Measurements from ENCODE around the gene SEC24C. TPM values are rescaled to one million over a fixed set of nuclear protein-coding genes. Genes with fewer than 3 reads are reported as not detected.
"Not testable (repeated sequence)": the region's sequence is repeated elsewhere in the genome, so short reads cannot be mapped to it uniquely, and the experiment has no call there.

The SEC24C gene
- total RNA-seq, 2 experiments from 2014 or later = 74.6 to 74.9 TPM

DNA sequence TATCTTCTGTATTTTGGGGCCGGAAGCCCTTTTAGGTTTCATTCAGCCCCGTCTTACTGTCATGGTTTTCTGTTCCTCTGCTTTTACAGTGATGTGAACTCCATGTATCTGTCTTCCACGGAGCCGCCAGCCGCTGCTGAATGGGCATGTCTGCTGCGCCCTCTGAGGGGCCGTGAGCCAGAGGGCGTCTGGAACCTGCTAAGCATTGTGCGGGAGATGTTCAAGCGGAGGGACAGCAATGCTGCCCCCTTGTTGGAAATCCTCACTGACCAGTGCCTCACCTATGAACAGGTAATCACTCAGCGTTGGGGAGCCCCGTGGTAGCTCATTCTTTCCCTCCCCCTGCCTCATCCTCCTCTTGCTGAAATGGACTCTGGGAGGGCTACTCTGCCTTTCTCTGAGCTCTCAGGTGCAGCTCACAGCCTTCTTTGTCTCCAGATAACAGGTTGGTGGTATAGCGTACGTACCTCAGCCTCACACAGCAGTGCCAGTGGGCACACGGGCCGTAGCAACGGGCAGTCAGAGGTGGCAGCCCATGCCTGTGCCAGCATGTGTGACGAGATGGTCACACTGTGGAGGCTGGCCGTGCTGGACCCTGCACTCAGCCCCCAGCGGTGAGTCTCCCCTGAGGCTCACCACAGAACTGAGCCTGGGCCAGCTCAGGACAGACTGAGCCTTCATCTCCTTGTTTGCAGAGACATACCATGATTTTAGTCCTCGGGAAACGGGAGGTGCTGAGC lies 46.9 kb downstream of the SEC24C start:
- Mint-ChIP-seq H3K9me3 (no peaks in the 10 kb centered on the region), H3K27me3 (no peaks in the 10 kb centered on the region), H3K4me1 (peaks cover 17% of the 10 kb centered on the region), H3K4me3 (no peak overlapping the region), H3K36me3 (peaks cover 6% of the 10 kb centered on the region), H3K27ac (no peak overlapping the region)
- DNase-seq = no peak

DNA sequence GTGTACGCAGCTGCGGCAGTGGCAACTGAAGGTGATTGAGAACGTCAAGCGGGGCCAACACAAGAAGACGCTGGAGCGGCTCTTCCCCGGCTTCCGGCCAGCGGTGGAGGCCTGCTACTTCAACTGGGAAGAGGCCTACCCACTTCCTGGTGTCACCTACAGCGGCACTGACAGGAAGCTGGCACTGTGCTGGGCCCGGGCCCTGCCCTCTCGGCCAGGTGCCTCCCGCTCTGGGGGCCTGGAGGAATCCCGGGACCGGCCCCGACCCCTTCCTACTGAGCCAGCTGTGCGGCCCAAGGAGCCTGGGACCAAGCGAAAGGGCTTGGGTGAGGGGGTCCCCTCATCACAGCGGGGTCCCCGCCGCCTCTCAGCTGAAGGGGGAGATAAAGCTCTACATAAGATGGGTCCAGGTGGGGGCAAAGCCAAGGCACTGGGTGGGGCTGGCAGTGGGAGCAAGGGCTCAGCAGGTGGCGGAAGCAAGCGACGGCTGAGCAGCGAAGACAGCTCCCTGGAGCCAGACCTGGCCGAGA lies 47.8 kb downstream of the SEC24C start:
- H3K9me3 Mint-ChIP-seq = no peaks in the 10 kb centered on the region
- peaks cover 4% of the 10 kb centered on the region for H3K36me3 Mint-ChIP-seq
- H3K27me3 Mint-ChIP-seq = no peaks in the 10 kb centered on the region

DNA sequence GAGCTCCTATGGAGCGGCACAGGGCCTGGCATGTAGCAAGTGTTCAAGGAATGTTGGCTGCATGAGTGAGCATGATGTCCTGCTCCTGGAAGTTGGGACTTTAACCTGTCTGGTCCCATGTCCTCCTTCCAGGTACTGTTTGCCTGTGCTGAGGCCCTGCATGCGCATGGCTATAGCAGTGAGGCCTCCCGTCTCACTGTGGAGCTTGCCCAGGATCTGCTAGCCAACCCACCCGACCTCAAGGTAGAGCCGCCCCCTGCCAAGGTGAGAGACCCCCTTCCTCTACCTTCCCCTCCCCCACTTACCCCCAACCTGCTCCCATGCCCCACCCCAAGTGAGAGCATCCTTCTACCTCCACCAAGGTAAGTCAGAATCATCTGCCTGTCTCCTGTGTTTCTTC lies 49.3 kb downstream of the SEC24C start:
- Mint-ChIP-seq H3K36me3 (peaks cover 4% of the 10 kb centered on the region), H3K27me3 (no peaks in the 10 kb centered on the region), H3K27ac (no peak overlapping the region), H3K4me1 (no peaks in the 10 kb centered on the region), H3K9me3 (no peaks in the 10 kb centered on the region), H3K4me3 (no peak overlapping the region)
- no peak for DNase-seq

More for the DNA sequence above, 47.8 kb downstream of the SEC24C start:
- Mint-ChIP-seq H3K4me1 (peaks cover 9% of the 10 kb centered on the region), H3K27ac (no peak overlapping the region), H3K4me3 (no peak overlapping the region)
- DNase-seq = no peak

DNA sequence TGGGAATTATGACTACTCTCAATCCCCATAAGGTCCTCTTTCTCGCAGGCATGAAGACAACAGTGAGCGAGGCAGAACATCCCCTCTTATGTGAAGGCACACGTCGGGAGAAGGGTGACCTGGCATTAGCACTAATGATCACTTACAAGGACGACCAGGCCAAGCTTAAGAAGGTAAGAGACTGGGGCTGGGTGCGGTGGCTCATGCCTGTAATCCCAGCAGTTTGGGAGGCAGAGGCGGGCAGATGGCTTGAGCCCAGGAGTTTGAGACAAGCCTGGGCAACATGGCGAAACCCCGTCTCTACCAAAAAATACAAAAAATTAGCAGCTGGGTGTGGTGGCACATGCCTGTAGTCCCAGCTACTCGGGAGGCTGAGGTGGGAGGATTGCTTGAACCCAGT lies 51.3 kb downstream of the SEC24C start:
- H3K9me3 Mint-ChIP-seq, H3K27me3 Mint-ChIP-seq, H3K4me1 Mint-ChIP-seq, H3K4me3 Mint-ChIP-seq, H3K36me3 Mint-ChIP-seq, DNase-seq, H3K27ac Mint-ChIP-seq: not testable (repeated sequence)

DNA sequence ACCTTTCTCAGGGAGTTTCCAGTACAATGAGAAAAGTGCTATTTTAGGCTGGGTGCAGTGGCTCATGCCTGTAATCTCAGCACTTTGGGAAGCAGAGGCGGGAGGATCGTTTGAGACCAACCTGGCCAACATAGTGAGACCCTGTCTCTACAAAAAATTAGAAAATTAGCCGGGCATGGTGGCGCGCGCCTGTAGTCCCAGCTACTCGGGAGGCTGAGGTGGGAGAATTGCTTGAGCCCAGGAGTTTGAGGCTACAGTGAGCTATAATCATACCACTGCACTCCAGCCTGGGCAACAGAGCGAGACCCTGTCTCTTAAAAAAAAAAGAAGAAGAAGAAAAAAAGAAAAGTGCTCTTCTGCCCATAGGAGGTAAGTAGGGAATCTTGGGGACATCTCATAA lies 51.9 kb downstream of the SEC24C start:
- not testable (repeated sequence) for H3K4me3 Mint-ChIP-seq, H3K27me3 Mint-ChIP-seq, H3K36me3 Mint-ChIP-seq, H3K9me3 Mint-ChIP-seq, H3K27ac Mint-ChIP-seq, H3K4me1 Mint-ChIP-seq, DNase-seq

DNA sequence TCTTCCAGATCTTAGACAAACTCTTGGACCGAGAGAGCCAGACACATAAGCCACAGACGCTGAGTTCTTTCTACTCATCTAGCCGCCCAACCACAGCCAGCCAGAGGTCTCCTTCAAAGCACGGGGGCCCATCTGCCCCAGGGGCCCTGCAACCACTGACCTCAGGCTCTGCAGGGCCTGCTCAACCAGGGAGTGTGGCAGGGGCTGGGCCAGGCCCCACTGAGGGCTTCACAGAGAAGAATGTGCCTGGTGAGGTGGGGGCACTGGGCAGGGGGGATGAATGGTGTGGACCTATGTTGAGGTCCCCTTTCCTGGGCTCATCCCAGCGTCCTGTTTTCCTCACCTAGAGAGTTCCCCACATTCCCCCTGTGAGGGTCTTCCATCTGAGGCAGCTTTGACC lies 52.6 kb downstream of the SEC24C start:
- Mint-ChIP-seq H3K27me3 (no peaks in the 10 kb centered on the region), H3K4me3 (no peak overlapping the region), H3K9me3 (no peaks in the 10 kb centered on the region), H3K4me1 (no peaks in the 10 kb centered on the region), H3K27ac (no peak overlapping the region), H3K36me3 (peaks cover 2% of the 10 kb centered on the region)
- no peak for DNase-seq

DNA sequence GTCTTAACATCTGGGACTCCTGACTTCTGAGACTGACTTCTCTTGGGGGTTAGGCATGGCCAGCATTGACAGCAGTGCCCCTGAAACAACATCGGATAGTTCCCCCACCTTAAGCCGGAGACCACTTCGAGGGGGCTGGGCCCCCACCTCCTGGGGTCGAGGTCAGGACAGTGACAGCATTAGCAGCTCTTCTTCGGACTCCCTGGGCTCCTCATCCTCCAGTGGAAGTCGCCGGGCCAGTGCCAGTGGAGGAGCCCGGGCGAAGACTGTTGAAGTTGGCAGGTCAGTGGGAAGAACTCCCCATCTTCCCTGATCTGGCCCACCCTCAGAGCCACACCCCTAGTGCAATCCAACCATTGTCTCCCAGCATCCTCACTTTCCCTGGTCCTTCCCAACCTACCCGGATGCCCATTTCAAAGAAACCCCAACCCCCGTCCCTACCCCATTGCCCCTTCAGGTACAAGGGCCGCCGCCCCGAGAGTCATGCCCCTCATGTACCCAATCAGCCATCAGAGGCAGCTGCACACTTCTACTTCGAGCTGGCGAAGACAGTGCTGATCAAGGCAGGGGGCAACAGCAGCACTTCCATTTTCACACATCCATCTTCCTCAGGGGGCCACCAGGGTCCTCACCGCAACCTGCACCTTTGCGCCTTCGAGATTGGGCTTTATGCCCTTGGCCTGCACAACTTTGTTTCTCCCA lies 53.3 kb downstream of the SEC24C start:
- H3K36me3 Mint-ChIP-seq = peaks cover 4% of the 10 kb centered on the region
- H3K9me3 Mint-ChIP-seq = no peaks in the 10 kb centered on the region
- no peaks in the 10 kb centered on the region for H3K4me1 Mint-ChIP-seq
- H3K27ac Mint-ChIP-seq = peak overlapping the region; percentile 63
- no peaks in the 10 kb centered on the region for H3K27me3 Mint-ChIP-seq
- H3K4me3 Mint-ChIP-seq = no peak overlapping the region
- no peak for DNase-seq

DNA sequence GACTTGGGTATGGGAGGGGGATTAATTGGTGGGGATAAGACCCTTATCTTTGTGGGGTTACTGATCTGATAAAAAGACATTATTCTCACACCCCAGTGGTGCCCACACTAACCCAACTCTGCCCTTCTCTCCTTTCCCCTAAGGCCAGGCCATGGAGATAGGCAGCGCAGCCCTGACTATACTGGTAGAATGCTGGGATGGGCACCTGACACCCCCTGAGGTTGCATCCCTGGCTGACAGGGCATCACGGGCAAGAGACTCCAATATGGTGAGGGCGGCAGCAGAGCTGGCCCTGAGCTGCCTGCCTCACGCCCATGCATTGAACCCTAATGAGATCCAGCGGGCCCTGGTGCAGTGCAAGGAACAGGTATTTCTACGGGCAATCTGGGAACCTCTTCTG lies 53.9 kb downstream of the SEC24C start:
- Mint-ChIP-seq H3K27ac (no peak overlapping the region), H3K36me3 (peaks cover 10% of the 10 kb centered on the region)

DNA sequence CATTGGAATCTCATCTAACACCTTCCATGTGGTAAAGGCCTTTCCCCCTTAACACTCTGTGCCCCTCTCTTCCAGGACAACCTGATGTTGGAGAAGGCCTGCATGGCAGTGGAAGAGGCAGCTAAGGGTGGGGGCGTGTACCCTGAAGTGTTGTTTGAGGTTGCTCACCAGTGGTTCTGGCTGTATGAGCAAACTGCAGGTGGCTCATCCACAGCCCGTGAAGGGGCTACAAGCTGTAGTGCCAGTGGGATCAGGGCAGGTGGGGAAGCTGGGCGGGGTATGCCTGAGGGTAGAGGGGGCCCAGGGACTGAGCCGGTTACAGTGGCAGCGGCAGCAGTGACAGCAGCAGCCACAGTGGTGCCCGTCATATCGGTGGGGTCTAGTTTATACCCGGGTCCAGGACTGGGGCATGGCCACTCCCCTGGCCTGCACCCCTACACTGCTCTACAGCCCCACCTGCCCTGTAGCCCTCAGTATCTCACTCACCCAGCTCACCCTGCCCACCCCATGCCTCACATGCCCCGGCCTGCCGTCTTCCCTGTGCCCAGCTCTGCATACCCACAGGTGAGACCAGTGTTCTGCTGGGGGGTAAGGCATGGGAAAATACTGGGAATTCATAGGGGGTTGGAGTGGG lies 54.9 kb downstream of the SEC24C start:
- H3K4me3 Mint-ChIP-seq = no peak overlapping the region
- H3K9me3 Mint-ChIP-seq = no peaks in the 10 kb centered on the region
- peaks cover 12% of the 10 kb centered on the region for H3K4me1 Mint-ChIP-seq
- no peaks in the 10 kb centered on the region for H3K27me3 Mint-ChIP-seq
- DNase-seq = no peak
- peak overlapping the region; percentile 15 for H3K27ac Mint-ChIP-seq
- peaks cover 17% of the 10 kb centered on the region for H3K36me3 Mint-ChIP-seq

More for the DNA sequence above, 53.9 kb downstream of the SEC24C start:
- Mint-ChIP-seq H3K27me3 (no peaks in the 10 kb centered on the region), H3K4me1 (peaks cover 5% of the 10 kb centered on the region), H3K4me3 (no peak overlapping the region), H3K9me3 (no peaks in the 10 kb centered on the region)
- DNase-seq = no peak

DNA sequence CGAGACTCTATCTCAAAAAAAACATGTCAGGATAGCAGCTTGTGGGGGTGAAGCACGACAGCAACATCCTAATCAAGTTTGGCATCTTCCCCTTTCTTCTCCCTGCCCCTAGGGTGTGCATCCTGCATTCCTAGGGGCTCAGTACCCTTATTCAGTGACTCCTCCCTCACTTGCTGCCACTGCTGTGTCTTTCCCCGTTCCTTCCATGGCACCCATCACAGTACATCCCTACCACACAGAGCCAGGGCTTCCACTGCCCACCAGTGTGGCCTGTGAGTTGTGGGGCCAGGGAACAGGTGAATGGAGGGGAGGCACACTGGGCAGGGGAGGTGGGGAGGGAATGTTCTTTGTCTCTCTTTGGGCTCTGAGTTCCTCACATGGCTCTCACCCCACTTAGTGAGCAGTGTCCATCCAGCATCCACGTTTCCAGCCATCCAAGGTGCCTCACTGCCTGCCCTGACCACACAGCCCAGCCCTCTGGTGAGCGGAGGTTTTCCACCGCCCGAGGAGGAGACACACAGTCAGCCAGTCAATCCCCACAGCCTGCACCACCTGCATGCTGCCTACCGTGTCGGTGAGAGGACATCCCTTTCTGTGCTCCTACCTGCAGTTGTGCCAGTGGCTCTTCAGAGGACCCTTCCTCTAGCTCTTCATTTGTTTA lies 55.9 kb downstream of the SEC24C start:
- H3K27ac Mint-ChIP-seq = no peak overlapping the region
- no peaks in the 10 kb centered on the region for H3K9me3 Mint-ChIP-seq
- H3K4me3 Mint-ChIP-seq = no peak overlapping the region
- DNase-seq = no peak
- peaks cover 16% of the 10 kb centered on the region for H3K4me1 Mint-ChIP-seq
- no peaks in the 10 kb centered on the region for H3K27me3 Mint-ChIP-seq
- H3K36me3 Mint-ChIP-seq = peaks cover 20% of the 10 kb centered on the region

DNA sequence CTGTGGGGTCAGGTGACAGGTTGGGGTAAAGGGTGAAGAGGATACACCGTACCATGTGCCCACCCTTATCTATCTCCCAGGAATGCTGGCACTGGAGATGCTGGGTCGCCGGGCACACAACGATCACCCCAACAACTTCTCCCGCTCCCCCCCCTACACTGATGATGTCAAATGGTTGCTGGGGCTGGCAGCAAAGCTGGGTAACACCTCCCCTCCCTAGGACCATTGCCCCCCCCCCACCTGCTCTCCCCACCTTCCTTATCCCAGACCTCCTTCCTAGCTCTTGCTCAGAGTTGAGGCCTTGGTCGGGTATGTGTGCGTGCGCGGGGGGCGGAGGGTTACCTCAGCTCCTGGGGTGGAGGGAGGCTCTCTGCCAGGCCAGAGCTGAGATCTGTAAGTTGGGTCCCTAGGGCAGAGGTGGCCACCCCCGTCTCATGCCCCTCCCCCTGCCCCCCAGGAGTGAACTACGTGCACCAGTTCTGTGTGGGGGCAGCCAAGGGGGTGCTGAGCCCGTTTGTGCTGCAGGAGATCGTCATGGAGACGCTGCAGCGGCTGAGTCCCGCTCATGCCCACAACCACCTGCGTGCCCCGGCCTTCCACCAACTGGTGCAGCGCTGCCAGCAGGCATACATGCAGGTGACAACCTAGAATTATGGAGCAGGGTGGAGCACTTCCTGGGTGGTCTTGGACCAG lies 56.5 kb downstream of the SEC24C start:
- Mint-ChIP-seq H3K4me3 (no peak overlapping the region), H3K4me1 (peaks cover 17% of the 10 kb centered on the region), H3K27ac (no peak overlapping the region), H3K9me3 (no peaks in the 10 kb centered on the region), H3K36me3 (peaks cover 20% of the 10 kb centered on the region), H3K27me3 (no peaks in the 10 kb centered on the region)
- DNase-seq = no peak

DNA sequence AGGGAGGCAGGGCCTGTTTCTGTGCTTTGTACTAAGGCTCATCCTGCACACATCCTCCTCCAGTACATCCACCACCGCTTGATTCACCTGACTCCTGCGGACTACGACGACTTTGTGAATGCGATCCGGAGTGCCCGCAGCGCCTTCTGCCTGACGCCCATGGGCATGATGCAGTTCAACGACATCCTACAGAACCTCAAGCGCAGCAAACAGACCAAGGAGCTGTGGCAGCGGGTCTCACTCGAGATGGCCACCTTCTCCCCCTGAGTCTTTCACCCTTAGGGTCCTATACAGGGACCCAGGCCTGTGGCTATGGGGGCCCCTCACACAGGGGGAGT lies 57.0 kb downstream of the SEC24C start:
- H3K4me1 Mint-ChIP-seq = peaks cover 17% of the 10 kb centered on the region
- no peak for DNase-seq
- H3K27ac Mint-ChIP-seq = peak overlapping the region; percentile 39
- H3K9me3 Mint-ChIP-seq = no peaks in the 10 kb centered on the region
- H3K27me3 Mint-ChIP-seq = no peaks in the 10 kb centered on the region
- no peak overlapping the region for H3K4me3 Mint-ChIP-seq
- peaks cover 20% of the 10 kb centered on the region for H3K36me3 Mint-ChIP-seq

DNA sequence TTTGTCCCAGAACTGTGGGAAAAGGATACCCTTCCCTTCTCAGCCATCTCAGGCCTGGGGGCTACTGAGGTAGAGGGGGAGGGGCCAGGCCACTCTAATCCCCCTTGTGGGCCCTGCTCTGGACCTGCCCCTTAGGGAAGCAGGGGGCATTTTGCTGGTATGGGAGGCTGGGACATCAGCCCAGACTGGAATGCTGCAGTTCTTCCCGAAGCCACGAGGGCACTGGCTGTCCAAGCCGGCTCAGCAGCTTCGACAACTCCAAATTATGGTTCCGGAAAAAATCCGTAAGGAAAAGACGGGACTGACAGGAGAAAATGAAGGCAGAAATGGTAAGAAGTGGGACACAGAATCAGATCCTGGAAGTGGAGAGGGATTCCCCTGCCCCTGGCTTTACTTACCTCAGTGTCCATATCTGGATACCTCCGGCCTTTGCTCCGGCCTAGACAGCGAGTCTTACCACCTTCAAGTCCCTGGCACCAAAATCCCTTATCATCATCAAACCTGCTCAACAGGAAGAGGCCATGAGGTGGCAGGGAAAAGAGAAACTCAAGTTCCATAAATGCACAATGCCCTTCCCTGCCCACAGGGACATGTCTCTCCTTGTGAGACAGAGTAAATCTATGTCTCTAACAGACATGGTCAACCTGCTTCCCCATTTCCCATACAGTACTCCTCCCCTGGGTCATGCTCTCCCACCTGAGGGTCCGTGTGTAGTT lies 58.3 kb downstream of the SEC24C start:
- H3K36me3 Mint-ChIP-seq = peaks cover 30% of the 10 kb centered on the region
- peak overlapping the region; percentile 73 for H3K27ac Mint-ChIP-seq

DNA sequence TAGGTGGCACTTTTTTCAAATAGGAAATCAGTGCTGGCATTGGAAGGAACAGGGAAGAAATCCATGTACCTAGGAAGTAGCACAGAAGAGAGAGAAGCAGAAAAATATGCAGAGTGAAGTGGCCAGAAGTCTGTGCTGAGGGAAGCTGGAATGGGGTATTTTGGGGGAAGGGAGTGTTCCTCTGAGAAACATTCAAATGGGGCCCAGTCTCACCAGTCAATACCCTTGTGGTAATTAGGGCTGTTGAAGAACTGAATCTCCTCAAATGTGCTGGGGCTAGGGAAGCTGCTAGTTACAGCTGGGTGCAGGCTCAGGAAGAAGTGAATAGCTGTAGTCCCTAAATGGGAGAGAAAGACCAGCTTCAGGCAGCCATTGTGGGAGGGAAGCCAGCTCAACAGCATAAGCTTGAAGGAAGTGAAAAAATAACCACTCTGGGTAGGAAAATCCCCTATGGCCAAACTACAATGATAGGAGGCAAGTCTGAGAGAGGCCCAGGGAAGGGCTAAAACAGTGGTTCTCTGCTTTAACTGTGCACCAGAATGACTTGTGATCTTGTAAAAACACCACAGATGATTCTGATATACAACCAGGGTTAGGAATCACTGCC lies 59.6 kb downstream of the SEC24C start:
- H3K9me3 Mint-ChIP-seq = no peaks in the 10 kb centered on the region
- H3K4me3 Mint-ChIP-seq = no peak overlapping the region
- peaks cover 39% of the 10 kb centered on the region for H3K4me1 Mint-ChIP-seq
- no peak for DNase-seq
- peaks cover 32% of the 10 kb centered on the region for H3K36me3 Mint-ChIP-seq
- H3K27me3 Mint-ChIP-seq = no peaks in the 10 kb centered on the region
- peak overlapping the region; percentile 73 for H3K27ac Mint-ChIP-seq

More for the DNA sequence above, 58.3 kb downstream of the SEC24C start:
- H3K27me3 Mint-ChIP-seq = no peaks in the 10 kb centered on the region
- peaks cover 26% of the 10 kb centered on the region for H3K4me1 Mint-ChIP-seq
- DNase-seq = no peak
- H3K4me3 Mint-ChIP-seq = no peak overlapping the region
- H3K9me3 Mint-ChIP-seq = no peaks in the 10 kb centered on the region

Data from activated naive CD8-positive, alpha-beta T cell treated with anti-CD3 and anti-CD28 coated beads for 36 hours (primary cell).